MCF 10A (cell line): ENCODE data around the gene RBM38. TPM values are rescaled to one million over a fixed set of nuclear protein-coding genes. Genes with fewer than 3 reads are reported as not detected.

Source experiments
- BruUV-seq: library from RNA; stranded (reverse); fragments of 400-500 nt; replicated peaks from 2 replicates; lab custom pipeline; 2021; lab: Mats Ljungman, UMichigan
- CTCF ChIA-PET: fragments of 300-600 bp; sonication (Branson Sonifier 250); formaldehyde crosslinking; extraction: SDS; loops from one replicate; lab custom pipeline; 2021; ENCODE audit warnings: antibody characterized with exemption, inconsistent platforms; lab: Yijun Ruan, JAX
- POLR2A ChIA-PET: fragments of 300-600, 350-650 bp; sonication (Branson Sonifier 250); formaldehyde crosslinking; extraction: SDS; loops from one replicate; lab custom pipeline; 2020; ENCODE audit warnings: antibody characterized with exemption, inconsistent platforms; lab: Yijun Ruan, JAX
- DNase-seq: peaks from one replicate; pipeline ENCODE4 v3.0.0-alpha.2; 2018; ENCODE audit not compliant: unreplicated experiment
- H3K27ac Mint-ChIP-seq: one replicate; pipeline ENCODE4 v1.8.0; 2022; ENCODE audit warnings: mild to moderate bottlenecking, low read depth, mixed read lengths; ENCODE audit not compliant: unreplicated experiment
- H3K27me3 Mint-ChIP-seq: one replicate; pipeline ENCODE4 v1.8.0; 2022; ENCODE audit warnings: mixed read lengths; ENCODE audit not compliant: insufficient read depth, unreplicated experiment
- H3K36me3 Mint-ChIP-seq: one replicate; pipeline ENCODE4 v1.8.0; 2022; ENCODE audit warnings: mild to moderate bottlenecking, moderate library complexity, mixed read lengths; ENCODE audit not compliant: insufficient read depth, unreplicated experiment
- H3K4me1 Mint-ChIP-seq: one replicate; pipeline ENCODE4 v1.8.0; 2022; ENCODE audit warnings: mixed read lengths; ENCODE audit not compliant: insufficient read depth, unreplicated experiment
- H3K4me3 Mint-ChIP-seq: one replicate; pipeline ENCODE4 v1.8.0; 2022; ENCODE audit warnings: mild to moderate bottlenecking, moderate library complexity, mixed read lengths; ENCODE audit not compliant: unreplicated experiment
- H3K9me3 Mint-ChIP-seq: one replicate; pipeline ENCODE4 v1.8.0; 2022; ENCODE audit warnings: mixed read lengths; ENCODE audit not compliant: unreplicated experiment
- CTCF ChIP-seq: fragments of 200-600 bp; IDR thresholded peaks from one replicate; pipeline ENCODE4 v1.8.0; 2022; ENCODE audit warnings: antibody characterized with exemption, mild to moderate bottlenecking; ENCODE audit not compliant: unreplicated experiment
- intact Hi-C: fragments of 100-400 bp; cut with micrococcal nuclease; formaldehyde crosslinking; loops from 2 replicates; pipeline ENCODE4 v1.14.1; 2022
- total RNA-seq: library from RNA; stranded (reverse); gene quantifications from 2 replicates; pipeline ENCODE4 v1.2.3, GENCODE V29; 2022

RBM38 gene
- total RNA-seq, 1 experiment from 2014 or later, result 5.1 TPM

DNA sequence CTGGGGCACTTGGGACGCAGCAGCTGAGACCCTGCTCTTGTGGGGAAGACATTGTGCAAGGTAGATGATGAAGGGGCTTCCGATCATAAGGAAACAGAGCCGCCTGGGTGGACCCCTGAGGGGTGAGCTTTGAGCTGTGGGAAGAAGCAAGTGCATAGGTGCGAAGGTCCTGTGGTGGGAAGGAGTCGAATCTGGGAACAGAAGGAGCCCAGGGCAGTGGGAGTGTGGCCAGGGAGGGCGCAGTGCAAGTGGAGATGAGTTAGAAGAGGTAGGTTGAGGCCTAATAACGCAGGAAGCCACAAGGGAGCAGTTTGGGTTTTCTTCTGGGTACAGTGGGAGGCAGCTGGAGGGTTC lies 10.3 kb downstream of the RBM38 start:
- no peak for DNase-seq
- CTCF ChIA-PET, result no interaction called here
- Mint-ChIP-seq H3K9me3 (no peaks in the 10 kb centered on the region), H3K4me3 (no peak overlapping the region), H3K36me3 (no peaks in the 10 kb centered on the region), H3K27ac (no peak overlapping the region), H3K27me3 (no peaks in the 10 kb centered on the region), H3K4me1 (no peaks in the 10 kb centered on the region)
- intact Hi-C loops, result no loop called here
- no peak for TF ChIP-seq CTCF
- POLR2A ChIA-PET, result no interaction called here
- no TSS peak for BruUV-seq

GRCh38 chr20:57402206-57403125 lies 11.3 kb downstream of the RBM38 start:
- no TSS peak for BruUV-seq
- CTCF ChIA-PET, result interaction anchor here (0.7 kb wide), 2 partner anchors 10 to 93 kb away, joined by 3 to 5 read pairs; no protein-coding TSS in a partner anchor
- intact Hi-C loops, result no loop called here
- POLR2A ChIA-PET, result no interaction called here
- H3K4me1 Mint-ChIP-seq, result no peaks in the 10 kb centered on the region
- no peak for TF ChIP-seq CTCF
- H3K27me3 Mint-ChIP-seq, result no peaks in the 10 kb centered on the region
- no peak for DNase-seq
- H3K9me3 Mint-ChIP-seq, result no peaks in the 10 kb centered on the region
- no peaks in the 10 kb centered on the region for H3K36me3 Mint-ChIP-seq
- no peak overlapping the region for H3K27ac Mint-ChIP-seq
- no peak overlapping the region for H3K4me3 Mint-ChIP-seq

GRCh38 chr20:57403216-57403615 lies 12.0 kb downstream of the RBM38 start:
- BruUV-seq, result no TSS peak
- DNase-seq, result no peak
- no peak overlapping the region for H3K4me3 Mint-ChIP-seq
- no peaks in the 10 kb centered on the region for H3K27me3 Mint-ChIP-seq
- POLR2A ChIA-PET, result no interaction called here
- H3K36me3 Mint-ChIP-seq, result no peaks in the 10 kb centered on the region
- CTCF ChIA-PET, result interaction anchor here (0.7 kb wide), 1 partner anchor 93 kb away, joined by 3 read pairs; no protein-coding TSS in a partner anchor
- no peaks in the 10 kb centered on the region for H3K9me3 Mint-ChIP-seq
- no peak overlapping the region for H3K27ac Mint-ChIP-seq
- TF ChIP-seq CTCF, result no peak
- H3K4me1 Mint-ChIP-seq, result no peaks in the 10 kb centered on the region
- intact Hi-C loops, result no loop called here

GRCh38 chr20:57404006-57404405 lies 12.8 kb downstream of the RBM38 start:
- no peak overlapping the region for H3K27ac Mint-ChIP-seq
- DNase-seq, result no peak
- H3K9me3 Mint-ChIP-seq, result no peaks in the 10 kb centered on the region
- H3K36me3 Mint-ChIP-seq, result no peaks in the 10 kb centered on the region
- H3K4me1 Mint-ChIP-seq, result no peaks in the 10 kb centered on the region
- intact Hi-C loops, result no loop called here
- POLR2A ChIA-PET, result no interaction called here
- no peaks in the 10 kb centered on the region for H3K27me3 Mint-ChIP-seq
- CTCF ChIA-PET, result interaction anchor here (0.6 kb wide), 1 partner anchor 774 kb away, joined by 3 read pairs; no protein-coding TSS in a partner anchor
- BruUV-seq, result no TSS peak
- no peak for TF ChIP-seq CTCF
- no peak overlapping the region for H3K4me3 Mint-ChIP-seq
